KOPT-K1 (cell line): ENCODE results near the gene SMARCB1.

Source experiments
- H3K27ac ChIP-seq: fragments of 200-600 bp; sonication (generic); 2 replicates; pipeline ENCODE4 v1.5.1; 2016; ENCODE audit warnings: antibody characterized with exemption, mild to moderate bottlenecking, low read depth, low read length; ENCODE audit not compliant: poor library complexity, severe bottlenecking
- H3K36me3 ChIP-seq: fragments of 200-600 bp; sonication (generic); 2 replicates; pipeline ENCODE4 v1.5.1; 2017; ENCODE audit warnings: antibody characterized with exemption, mild to moderate bottlenecking, low read length, moderate library complexity; ENCODE audit not compliant: insufficient read depth
- H3K9me3 ChIP-seq: fragments of 200-600 bp; sonication (generic); 2 replicates; pipeline ENCODE4 v1.5.1; 2017; ENCODE audit warnings: antibody characterized with exemption, low read length, mild to moderate bottlenecking; ENCODE audit not compliant: insufficient read depth, poor library complexity, severe bottlenecking

The SMARCB1 gene

GRCh38 chr22:23801238-23801821 lies 14.6 kb downstream of the SMARCB1 start:
- Histone ChIP-seq H3K36me3 (peaks cover 95% of the 10 kb centered on the region), H3K27ac (no peak overlapping the region), H3K9me3 (no peaks in the 10 kb centered on the region)

DNA sequence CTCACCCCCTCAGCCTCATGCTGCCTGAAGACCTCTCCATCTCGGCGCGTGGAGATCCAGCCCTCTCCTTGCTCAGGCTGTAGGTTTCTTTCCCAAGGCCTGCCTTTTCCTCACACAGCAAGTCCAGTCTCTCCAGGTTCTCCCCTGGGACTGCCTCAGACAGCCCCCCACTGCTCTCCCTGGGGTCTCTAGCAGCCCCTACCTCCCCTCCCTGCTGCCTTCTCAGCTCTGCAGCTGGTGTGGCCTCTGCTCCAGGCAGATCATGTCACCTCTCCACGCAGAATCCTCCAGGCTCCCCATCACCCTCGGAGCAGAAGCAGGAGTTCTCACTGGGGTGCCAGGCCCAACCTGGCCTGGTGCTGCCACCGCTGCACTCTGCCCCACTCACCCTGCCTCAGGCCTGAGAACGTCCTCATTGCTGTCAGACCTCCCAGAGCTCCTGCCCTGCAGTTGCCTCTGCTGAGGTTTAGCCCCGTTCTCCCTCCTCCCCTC lies 15.2 kb downstream of the SMARCB1 start:
- peaks cover 96% of the 10 kb centered on the region for H3K36me3 ChIP-seq
- no peak overlapping the region for H3K27ac ChIP-seq
- no peaks in the 10 kb centered on the region for H3K9me3 ChIP-seq

GRCh38 chr22:23803001-23803819 lies 16.4 kb downstream of the SMARCB1 start:
- Histone ChIP-seq H3K36me3 (peaks cover 94% of the 10 kb centered on the region), H3K9me3 (no peaks in the 10 kb centered on the region), H3K27ac (no peak overlapping the region)

DNA sequence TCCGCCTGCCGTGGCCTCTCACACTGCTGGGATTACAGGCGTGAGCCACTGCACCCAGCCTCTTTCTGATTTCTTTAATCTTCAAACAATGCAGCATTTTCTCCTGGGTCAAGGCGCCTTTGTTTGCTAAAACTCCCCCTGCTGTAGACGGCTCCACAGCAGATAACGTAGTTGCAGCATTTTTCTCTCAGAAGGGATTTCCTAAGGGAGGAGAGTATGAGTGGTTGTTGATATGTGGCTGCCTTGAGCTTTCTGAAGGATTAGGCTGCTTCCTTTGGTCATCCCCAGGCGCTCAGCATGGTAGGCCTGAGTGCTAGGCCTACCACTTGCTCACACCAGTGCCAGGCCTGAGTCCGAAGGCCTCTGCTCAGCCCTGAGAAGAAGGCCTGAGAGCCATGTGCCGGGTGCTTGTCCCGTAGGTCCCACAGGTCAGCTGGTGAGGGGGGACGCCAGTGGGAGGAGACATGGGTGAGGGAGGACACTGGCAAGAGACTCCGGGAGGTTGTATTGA lies 18.1 kb downstream of the SMARCB1 start:
- H3K9me3 ChIP-seq: no peaks in the 10 kb centered on the region
- H3K27ac ChIP-seq: no peak overlapping the region
- H3K36me3 ChIP-seq: peaks cover 86% of the 10 kb centered on the region

DNA sequence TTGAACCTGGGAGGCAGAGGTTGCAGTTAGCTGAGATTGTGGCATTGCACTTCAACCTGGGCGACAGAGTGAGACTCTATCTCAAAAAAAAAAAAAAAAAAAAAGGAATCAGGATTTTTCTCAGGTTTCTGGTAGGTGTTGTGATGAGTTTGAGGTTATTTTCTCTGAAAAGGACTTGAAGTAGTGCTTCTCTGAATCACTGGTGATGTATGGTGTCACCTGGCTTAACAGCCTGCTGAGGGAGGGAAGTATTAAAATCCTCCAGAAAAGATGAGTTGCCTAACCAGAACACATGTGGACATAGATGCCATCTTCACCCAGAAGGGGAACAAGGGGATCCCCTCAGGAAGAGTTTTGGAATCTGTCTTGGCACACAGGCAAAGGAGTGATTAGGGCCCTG lies 20.1 kb downstream of the SMARCB1 start:
- Histone ChIP-seq H3K27ac (no peak overlapping the region), H3K36me3 (peaks cover 85% of the 10 kb centered on the region), H3K9me3 (no peaks in the 10 kb centered on the region)

DNA sequence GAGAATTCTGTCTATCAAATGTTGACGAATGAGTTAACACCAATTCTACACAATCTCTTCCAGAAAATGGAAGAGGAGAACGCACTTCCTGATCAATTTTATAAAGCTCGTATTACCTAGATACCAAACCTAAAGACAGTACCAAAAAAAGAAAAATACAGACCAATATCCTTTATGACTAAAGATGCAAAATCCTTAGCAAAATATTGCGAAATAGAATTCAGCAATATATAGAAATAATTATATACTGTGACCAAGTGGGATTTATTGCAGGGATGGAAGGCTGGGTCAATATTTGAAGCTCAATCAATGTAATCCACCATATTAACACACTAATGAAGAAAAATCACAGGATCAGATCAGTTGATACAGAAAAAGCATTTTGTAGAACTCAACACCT lies 25.6 kb downstream of the SMARCB1 start:
- Histone ChIP-seq H3K9me3 (no peaks in the 10 kb centered on the region), H3K36me3 (peaks cover 82% of the 10 kb centered on the region)

DNA sequence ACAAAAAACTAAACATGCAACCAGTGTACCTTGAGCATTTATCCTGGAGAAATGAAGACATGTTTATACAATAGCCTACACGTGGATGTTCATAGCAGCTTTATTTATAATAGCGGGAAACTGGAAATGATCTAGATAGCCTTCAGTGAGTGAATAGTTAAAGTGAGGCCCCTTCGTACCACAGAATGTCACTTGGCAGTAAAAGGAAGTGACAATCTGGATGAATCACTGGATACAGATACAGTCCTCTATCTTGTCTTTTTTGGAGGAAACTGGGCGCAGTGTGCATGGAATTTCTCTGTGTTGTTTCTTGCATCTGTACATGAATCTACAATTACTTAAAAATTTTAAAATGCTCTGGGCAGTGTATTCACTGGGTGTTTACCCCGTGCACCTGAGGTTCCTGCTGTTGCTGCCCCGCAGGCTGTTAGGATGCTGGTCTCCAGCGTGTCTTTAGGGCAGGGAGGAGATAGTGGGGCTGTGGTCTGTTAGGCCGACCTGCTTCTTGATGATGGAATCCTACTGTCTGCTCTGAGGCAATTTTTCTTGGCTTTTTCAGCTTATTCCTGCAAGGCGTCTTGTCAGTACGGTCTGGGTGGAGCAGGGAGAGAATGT lies 28.9 kb downstream of the SMARCB1 start:
- Histone ChIP-seq H3K27ac (no peak overlapping the region), H3K36me3 (peaks cover 97% of the 10 kb centered on the region), H3K9me3 (no peaks in the 10 kb centered on the region)

More for the DNA sequence above, 25.6 kb downstream of the SMARCB1 start:
- no peak overlapping the region for H3K27ac ChIP-seq

GRCh38 chr22:23816156-23816976 lies 29.6 kb downstream of the SMARCB1 start:
- Histone ChIP-seq H3K36me3 (peaks cover 97% of the 10 kb centered on the region), H3K27ac (no peak overlapping the region), H3K9me3 (no peaks in the 10 kb centered on the region)

GRCh38 chr22:23817146-23817545 lies 30.4 kb downstream of the SMARCB1 start:
- H3K36me3 ChIP-seq: peaks cover 97% of the 10 kb centered on the region
- H3K9me3 ChIP-seq: no peaks in the 10 kb centered on the region
- no peak overlapping the region for H3K27ac ChIP-seq

DNA sequence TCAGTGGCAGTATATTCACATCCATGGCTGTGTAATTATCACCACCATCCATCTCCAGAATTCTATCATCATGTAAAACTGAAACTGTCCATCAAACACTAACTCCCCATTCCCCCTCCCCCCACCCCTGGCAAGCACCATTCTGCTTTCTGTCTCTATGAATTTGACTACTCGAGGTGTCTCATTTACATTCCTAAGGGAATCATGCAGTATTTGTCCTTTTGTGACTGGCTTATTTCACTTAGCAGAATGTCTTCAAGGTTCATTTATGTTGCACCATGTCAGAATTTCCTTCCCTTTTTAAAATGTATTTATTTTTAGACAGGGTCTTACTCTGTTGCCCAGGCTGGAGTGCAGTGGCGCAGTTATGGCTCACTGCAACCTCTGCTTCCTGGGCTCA lies 31.8 kb downstream of the SMARCB1 start:
- peaks cover 97% of the 10 kb centered on the region for H3K36me3 ChIP-seq
- H3K9me3 ChIP-seq: no peaks in the 10 kb centered on the region
- no peak overlapping the region for H3K27ac ChIP-seq

GRCh38 chr22:23820748-23821211 lies 34.0 kb downstream of the SMARCB1 start:
- peaks cover 100% of the 10 kb centered on the region for H3K36me3 ChIP-seq
- H3K9me3 ChIP-seq: no peaks in the 10 kb centered on the region
- peak overlapping the region; percentile 55 for H3K27ac ChIP-seq

DNA sequence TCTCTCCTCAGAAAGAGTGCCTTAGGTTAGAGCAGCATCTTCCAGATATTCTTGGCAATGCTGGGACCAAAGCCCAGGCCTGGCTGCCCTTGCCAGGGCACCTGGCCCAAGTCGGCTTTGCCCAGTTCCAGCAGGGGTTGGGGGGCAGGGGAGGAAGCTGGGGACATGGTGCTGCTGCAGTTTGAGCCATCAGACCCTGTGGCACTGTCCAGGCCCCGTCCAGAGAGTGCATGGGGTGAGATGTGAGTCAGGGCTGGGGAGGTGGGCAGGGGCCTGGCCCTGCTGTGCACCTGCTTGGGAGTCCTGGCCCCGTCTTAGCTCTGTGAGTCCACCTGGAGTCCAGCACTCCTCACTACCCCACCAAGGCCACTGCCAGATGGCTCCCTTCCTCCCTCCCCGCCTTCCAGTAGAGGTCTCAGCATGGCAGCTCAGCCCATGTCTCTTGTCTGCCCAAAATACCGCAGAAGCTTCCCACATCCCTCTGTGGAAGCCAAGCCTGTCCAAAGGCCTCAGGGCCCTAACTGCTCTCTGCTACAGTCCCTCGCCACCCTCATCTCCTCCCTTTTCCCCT lies 35.4 kb downstream of the SMARCB1 start:
- H3K36me3 ChIP-seq: peaks cover 100% of the 10 kb centered on the region

DNA sequence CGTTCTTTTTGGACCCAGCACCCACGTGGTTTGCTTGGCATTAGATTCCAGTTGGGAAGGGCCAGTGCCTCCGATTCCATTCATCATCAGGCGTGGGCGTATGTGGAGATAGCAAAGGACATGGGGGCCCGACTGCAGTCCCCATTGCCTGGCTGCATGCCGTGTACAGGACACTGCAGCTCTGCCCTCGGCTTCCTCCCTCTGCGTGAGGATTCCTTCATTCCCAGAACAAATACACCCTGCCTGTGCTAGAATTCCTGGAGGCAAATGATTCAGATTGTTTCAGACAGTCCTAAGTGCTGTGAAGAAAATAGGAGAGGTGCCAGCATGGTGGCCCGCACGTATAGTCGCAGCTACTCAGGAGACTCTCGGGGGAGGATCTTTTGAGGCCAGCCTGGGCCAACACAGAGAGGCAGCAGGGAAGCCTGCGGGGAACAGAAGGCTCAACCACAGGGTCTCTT lies 36.6 kb downstream of the SMARCB1 start:
- H3K27ac ChIP-seq: no peak overlapping the region
- peaks cover 100% of the 10 kb centered on the region for H3K36me3 ChIP-seq
- no peaks in the 10 kb centered on the region for H3K9me3 ChIP-seq

More for the DNA sequence above, 35.4 kb downstream of the SMARCB1 start:
- Histone ChIP-seq H3K27ac (no peak overlapping the region), H3K9me3 (no peaks in the 10 kb centered on the region)
